PC-3 (cell line): ENCODE measurements around the gene CCPG1. TPM values are rescaled to one million over a fixed set of nuclear protein-coding genes. Genes with fewer than 3 reads are reported as not detected.

Experiments used
- ATAC-seq: fragments of 200-7000 bp; cut with Tn5 transposase; 2 replicates; pipeline ENCODE4 v1.9.1; 2020; ENCODE audit warnings: mild to moderate bottlenecking, moderate library complexity
- BruUV-seq: library from RNA; stranded (reverse); fragments of 400-500 nt; replicated peaks from 2 replicates; lab custom pipeline; 2021; lab: Mats Ljungman, UMichigan
- CTCF ChIA-PET: fragments of 300-600 bp; sonication (Branson Sonifier 250); formaldehyde crosslinking; loops from one replicate; lab custom pipeline; 2022; ENCODE audit warnings: antibody characterized with exemption; lab: Charles Lee
- POLR2A ChIA-PET: fragments of 300-600 bp; sonication (Branson Sonifier 250); formaldehyde crosslinking; loops from one replicate; lab custom pipeline; 2022; ENCODE audit warnings: antibody characterized with exemption; ENCODE audit not compliant: unreplicated experiment; lab: Charles Lee
- DNase-seq: peaks from one replicate; pipeline ENCODE4 v3.0.0-alpha.2; 2015
- H2AFZ ChIP-seq: fragments of 300-600 bp; sonication (generic); 2 replicates; pipeline ENCODE4 v1.6.0; 2016; ENCODE audit warnings: antibody characterized with exemption, low read length
- H3F3A ChIP-seq: fragments of 300-600 bp; sonication (generic); one replicate; pipeline ENCODE4 v1.6.0; 2017; ENCODE audit warnings: antibody characterized with exemption, low read length, control low read depth, mild to moderate bottlenecking; ENCODE audit not compliant: unreplicated experiment
- H3K27ac ChIP-seq: fragments of 300-600 bp; sonication (generic); 2 replicates; pipeline ENCODE4 v1.5.1; 2016; ENCODE audit warnings: mild to moderate bottlenecking, low read length
- H3K27me3 ChIP-seq: fragments of 300-600 bp; sonication (generic); 2 replicates; pipeline ENCODE4 v1.6.1; 2016; ENCODE audit warnings: low read length, mixed read lengths
- H3K36me3 ChIP-seq: fragments of 300-600 bp; sonication (generic); 2 replicates; pipeline ENCODE4 v1.6.1; 2016; ENCODE audit warnings: low read depth, mixed run types, low read length, mixed read lengths
- H3K4me1 ChIP-seq: fragments of 300-600 bp; sonication (generic); 2 replicates; pipeline ENCODE4 v1.5.1; 2016; ENCODE audit warnings: low read length; ENCODE audit not compliant: insufficient read depth
- H3K4me2 ChIP-seq: fragments of 300-600 bp; sonication (generic); 2 replicates; pipeline ENCODE4 v1.6.0; 2016; ENCODE audit warnings: low read length
- H3K4me3 ChIP-seq: fragments of 300-600 bp; sonication (generic); 2 replicates; pipeline ENCODE4 v1.5.1; 2016; ENCODE audit warnings: mild to moderate bottlenecking, low read length, mixed read lengths
- H3K79me2 ChIP-seq: fragments of 300-600 bp; sonication (generic); 2 replicates; pipeline ENCODE4 v1.6.1; 2017; ENCODE audit warnings: low read length, mixed read lengths
- H3K9ac ChIP-seq: fragments of 300-600 bp; sonication (generic); 2 replicates; pipeline ENCODE4 v1.6.0; 2016; ENCODE audit warnings: mild to moderate bottlenecking, low read length
- H3K9me2 ChIP-seq: fragments of 300-600 bp; sonication (generic); replicated peaks from 2 replicates; pipeline ENCODE4 v1.6.1; 2016; ENCODE audit warnings: mixed run types, low read length, mixed read lengths
- H3K9me3 ChIP-seq: fragments of 300-600 bp; sonication (generic); 2 replicates; pipeline ENCODE4 v1.6.1; 2016; ENCODE audit warnings: low read length, mixed read lengths
- H4K20me1 ChIP-seq: fragments of 300-600 bp; sonication (generic); 2 replicates; pipeline ENCODE4 v1.6.1; 2016; ENCODE audit warnings: low read length, mixed read lengths
- EZH2 ChIP-seq: fragments of 300-600 bp; sonication (generic); IDR thresholded peaks from one replicate; pipeline ENCODE4 v1.6.1; 2017; ENCODE audit warnings: antibody characterized with exemption, mild to moderate bottlenecking, low read length; ENCODE audit not compliant: unreplicated experiment
- EZH2phosphoT487 ChIP-seq: fragments of 300-600 bp; sonication (generic); IDR thresholded peaks from 2 replicates; pipeline ENCODE4 v1.6.1; 2018; ENCODE audit warnings: mild to moderate bottlenecking, antibody characterized with exemption, low read length, borderline replicate concordance
- intact Hi-C: fragments of 100-400 bp; cut with micrococcal nuclease; formaldehyde crosslinking; loops from 2 replicates; pipeline ENCODE4 v1.9.0; 2023
- total RNA-seq: library from RNA; depleted of rRNA; stranded (reverse); fragments of >200 nt; gene quantifications from 2 replicates; pipeline ENCODE4 v1.2.3, GENCODE V29; 2014
- TF ChIP-seq, protein P1 (sequence below): fragments of 300-600 bp; sonication (generic); conservative IDR thresholded peaks from 2 replicates; pipeline ENCODE4 v1.5.1; 2017; ENCODE audit warnings: antibody characterized with exemption, low read depth, mild to moderate bottlenecking, low read length

Gene CCPG1
- total RNA-seq, 1 experiment from 2014 or later, result 7.8 TPM

DNA sequence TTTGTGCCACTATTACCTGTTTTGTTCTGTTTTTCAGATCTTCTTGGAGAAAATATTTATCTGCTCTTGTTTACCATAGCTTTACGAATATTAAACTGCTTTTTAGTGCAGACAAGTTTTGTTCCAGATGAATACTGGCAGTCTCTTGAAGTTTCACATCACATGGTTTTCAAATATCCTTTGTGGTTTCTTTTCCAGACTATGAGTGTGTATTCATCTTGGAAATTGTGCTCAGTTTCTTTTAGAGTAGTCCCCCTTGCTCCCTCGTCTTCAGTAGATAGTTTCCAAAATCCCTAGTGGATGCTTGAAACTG is 88.0 kb downstream of the CCPG1 start:
- H4K20me1 ChIP-seq, result no peaks in the 10 kb centered on the region
- H3K79me2 ChIP-seq, result peaks cover 33% of the 10 kb centered on the region
- H3K36me3 ChIP-seq, result no peaks in the 10 kb centered on the region
- TF ChIP-seq EZH2 (no peak), EZH2phosphoT487 (no peak)
- TF ChIP-seq, protein P1, sequence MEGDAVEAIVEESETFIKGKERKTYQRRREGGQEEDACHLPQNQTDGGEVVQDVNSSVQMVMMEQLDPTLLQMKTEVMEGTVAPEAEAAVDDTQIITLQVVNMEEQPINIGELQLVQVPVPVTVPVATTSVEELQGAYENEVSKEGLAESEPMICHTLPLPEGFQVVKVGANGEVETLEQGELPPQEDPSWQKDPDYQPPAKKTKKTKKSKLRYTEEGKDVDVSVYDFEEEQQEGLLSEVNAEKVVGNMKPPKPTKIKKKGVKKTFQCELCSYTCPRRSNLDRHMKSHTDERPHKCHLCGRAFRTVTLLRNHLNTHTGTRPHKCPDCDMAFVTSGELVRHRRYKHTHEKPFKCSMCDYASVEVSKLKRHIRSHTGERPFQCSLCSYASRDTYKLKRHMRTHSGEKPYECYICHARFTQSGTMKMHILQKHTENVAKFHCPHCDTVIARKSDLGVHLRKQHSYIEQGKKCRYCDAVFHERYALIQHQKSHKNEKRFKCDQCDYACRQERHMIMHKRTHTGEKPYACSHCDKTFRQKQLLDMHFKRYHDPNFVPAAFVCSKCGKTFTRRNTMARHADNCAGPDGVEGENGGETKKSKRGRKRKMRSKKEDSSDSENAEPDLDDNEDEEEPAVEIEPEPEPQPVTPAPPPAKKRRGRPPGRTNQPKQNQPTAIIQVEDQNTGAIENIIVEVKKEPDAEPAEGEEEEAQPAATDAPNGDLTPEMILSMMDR, result no peak
- no peaks in the 10 kb centered on the region for H3K9me2 ChIP-seq
- BruUV-seq, result no TSS peak
- H3F3A ChIP-seq, result no peaks in the 10 kb centered on the region
- H3K4me1 ChIP-seq, result peaks cover 4% of the 10 kb centered on the region
- ATAC-seq (no peak), DNase-seq (no peak)
- peak overlapping the region; percentile 88 for H2AFZ ChIP-seq
- peak overlapping the region; percentile 75 for H3K4me2 ChIP-seq
- ChIA-PET POLR2A (no interaction called here), CTCF (no interaction called here)
- H3K27me3 ChIP-seq, result no peaks in the 10 kb centered on the region
- no peak overlapping the region for H3K9ac ChIP-seq
- no peaks in the 10 kb centered on the region for H3K9me3 ChIP-seq
- H3K27ac ChIP-seq, result no peak overlapping the region
- intact Hi-C loops, result no loop called here
- peak overlapping the region; percentile 93 for H3K4me3 ChIP-seq

DNA sequence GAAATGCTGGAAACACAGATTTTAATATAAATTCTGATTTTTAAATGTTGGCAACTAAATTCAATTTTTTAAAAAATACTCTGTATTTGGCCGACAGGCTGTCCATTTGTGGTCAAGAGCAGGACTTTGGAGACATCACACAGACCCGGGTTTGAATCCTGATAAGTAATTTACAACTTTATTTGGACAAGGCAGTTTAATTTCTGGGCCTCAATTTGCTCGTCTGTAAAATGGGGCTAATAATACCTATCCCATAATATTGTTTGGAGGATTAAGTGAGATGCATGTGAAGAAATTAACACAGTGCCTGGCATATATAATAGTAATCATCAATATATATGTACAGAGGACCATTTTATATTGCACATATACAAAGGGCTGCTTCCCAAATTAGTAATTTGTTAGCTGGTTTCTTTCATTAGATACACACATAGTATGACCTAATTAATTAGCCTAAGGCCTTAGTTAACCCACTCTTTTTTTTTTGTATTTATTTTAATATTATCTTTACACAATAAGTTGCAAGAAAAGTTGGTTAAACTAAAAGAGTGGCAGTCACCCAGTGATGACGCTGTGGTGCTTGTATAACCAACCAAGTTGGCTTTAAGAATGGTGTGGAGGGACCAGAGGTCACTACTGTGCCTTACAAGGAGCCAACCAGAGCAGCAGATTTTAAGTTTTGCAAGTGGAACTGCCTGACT is 88.5 kb downstream of the CCPG1 start:
- Histone ChIP-seq H3K9me2 (no peaks in the 10 kb centered on the region), H3K36me3 (no peaks in the 10 kb centered on the region), H3K4me3 (peak overlapping the region; percentile 93), H3K4me2 (peak overlapping the region; percentile 75), H3K9ac (peak overlapping the region; percentile 91), H4K20me1 (no peaks in the 10 kb centered on the region), H3K27me3 (no peaks in the 10 kb centered on the region), H3K4me1 (peaks cover 4% of the 10 kb centered on the region), H3K79me2 (peaks cover 33% of the 10 kb centered on the region), H2AFZ (peak overlapping the region; percentile 88), H3F3A (no peaks in the 10 kb centered on the region), H3K27ac (peak overlapping the region; percentile 82; the same call in 1 of the 2 replicates), H3K9me3 (no peaks in the 10 kb centered on the region)
- POLR2A ChIA-PET, result no interaction called here
- CTCF ChIA-PET, result no interaction called here
- BruUV-seq, result no TSS peak
- DNase-seq (peak; percentile 28), ATAC-seq (no peak)
- intact Hi-C loops, result loop anchor here (2.0 to 5.0 kb wide), 2 partner anchors 88 to 115 kb away; partner anchors contain the start of genes CCPG1 and PIERCE2
- TF ChIP-seq EZH2 (no peak), EZH2phosphoT487 (no peak)
- TF ChIP-seq, protein P1, result no peak
